ENCODE results near the gene SPEM3. TPM values are rescaled to one million over a fixed set of nuclear protein-coding genes. Genes with fewer than 3 reads are reported as not detected.

The SPEM3 gene
- total and polyA plus RNA-seq, 2 of the 13 experiments (the other 11 are each of a cell fraction or from before 2014, with no cell fraction given): not detected

GRCh38 chr17:7477392-7478275, 49.0 kb downstream of the SPEM3 start (continued):
- TF ChIP-seq ZBTB4 (CRISPR knock-in tag; IDR thresholded peaks at IDR 0.05; ENCODE audit: borderline replicate concordance) (0 out of 2 replicates have a peak, but pooled peaks have one; percentile 33), RFXANK (CRISPR knock-in tag; IDR thresholded peaks at IDR 0.05) (no peak), MXI1 (IDR thresholded peaks at IDR 0.05; ENCODE audit: borderline replicate concordance, low read depth, low read length) (peak; percentile 39; the same call in 1 of the 3 replicates), ZNF790 (CRISPR knock-in tag; IDR thresholded peaks at IDR 0.05; ENCODE audit: borderline replicate concordance) (no peak), ZNF574 (CRISPR knock-in tag; IDR thresholded peaks at IDR 0.05) (peak; percentile 46), MYC (CRISPR knock-in tag; IDR thresholded peaks at IDR 0.05; ENCODE audit: borderline replicate concordance) (peak; percentile 55; the same call in 1 of the 2 replicates), RARA (CRISPR knock-in tag; IDR thresholded peaks at IDR 0.05) (0 out of 2 replicates have a peak, but pooled peaks have one; percentile 38), CC2D1A (CRISPR knock-in tag; IDR thresholded peaks at IDR 0.05) (no peak), E2F2 (CRISPR knock-in tag; IDR thresholded peaks at IDR 0.05; ENCODE audit: borderline replicate concordance) (no peak), ZNF672 (CRISPR knock-in tag; IDR thresholded peaks at IDR 0.05) (no peak), MAF1 (CRISPR knock-in tag; IDR thresholded peaks at IDR 0.05; ENCODE audit: borderline replicate concordance) (no peak), GABPB1 (CRISPR knock-in tag; IDR thresholded peaks at IDR 0.05) (peak; percentile 32; the same call in 1 of the 2 replicates), HOXA5 (CRISPR knock-in tag; IDR thresholded peaks at IDR 0.05) (no peak)
- TF ChIP-seq, protein P1, sequence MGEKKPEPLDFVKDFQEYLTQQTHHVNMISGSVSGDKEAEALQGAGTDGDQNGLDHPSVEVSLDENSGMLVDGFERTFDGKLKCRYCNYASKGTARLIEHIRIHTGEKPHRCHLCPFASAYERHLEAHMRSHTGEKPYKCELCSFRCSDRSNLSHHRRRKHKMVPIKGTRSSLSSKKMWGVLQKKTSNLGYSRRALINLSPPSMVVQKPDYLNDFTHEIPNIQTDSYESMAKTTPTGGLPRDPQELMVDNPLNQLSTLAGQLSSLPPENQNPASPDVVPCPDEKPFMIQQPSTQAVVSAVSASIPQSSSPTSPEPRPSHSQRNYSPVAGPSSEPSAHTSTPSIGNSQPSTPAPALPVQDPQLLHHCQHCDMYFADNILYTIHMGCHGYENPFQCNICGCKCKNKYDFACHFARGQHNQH (CRISPR knock-in tag; IDR thresholded peaks at IDR 0.05): 0 out of 2 replicates have a peak, but pooled peaks have one; percentile 17
- TF ChIP-seq, protein P2, sequence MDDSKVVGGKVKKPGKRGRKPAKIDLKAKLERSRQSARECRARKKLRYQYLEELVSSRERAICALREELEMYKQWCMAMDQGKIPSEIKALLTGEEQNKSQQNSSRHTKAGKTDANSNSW (CRISPR knock-in tag; IDR thresholded peaks at IDR 0.05; ENCODE audit: borderline replicate concordance): no peak
- TF ChIP-seq, protein P3, sequence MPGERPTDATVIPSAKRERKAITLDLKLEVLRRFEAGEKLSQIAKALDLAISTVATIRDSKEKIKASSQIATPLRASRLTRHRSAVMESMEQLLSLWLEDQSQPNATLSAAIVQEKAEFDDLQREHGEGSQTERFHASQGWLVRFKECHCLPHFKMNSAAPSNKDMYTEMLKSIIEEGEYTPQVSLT (CRISPR knock-in tag; IDR thresholded peaks at IDR 0.05; ENCODE audit: borderline replicate concordance, low read depth): no peak
- TF ChIP-seq, protein P4, sequence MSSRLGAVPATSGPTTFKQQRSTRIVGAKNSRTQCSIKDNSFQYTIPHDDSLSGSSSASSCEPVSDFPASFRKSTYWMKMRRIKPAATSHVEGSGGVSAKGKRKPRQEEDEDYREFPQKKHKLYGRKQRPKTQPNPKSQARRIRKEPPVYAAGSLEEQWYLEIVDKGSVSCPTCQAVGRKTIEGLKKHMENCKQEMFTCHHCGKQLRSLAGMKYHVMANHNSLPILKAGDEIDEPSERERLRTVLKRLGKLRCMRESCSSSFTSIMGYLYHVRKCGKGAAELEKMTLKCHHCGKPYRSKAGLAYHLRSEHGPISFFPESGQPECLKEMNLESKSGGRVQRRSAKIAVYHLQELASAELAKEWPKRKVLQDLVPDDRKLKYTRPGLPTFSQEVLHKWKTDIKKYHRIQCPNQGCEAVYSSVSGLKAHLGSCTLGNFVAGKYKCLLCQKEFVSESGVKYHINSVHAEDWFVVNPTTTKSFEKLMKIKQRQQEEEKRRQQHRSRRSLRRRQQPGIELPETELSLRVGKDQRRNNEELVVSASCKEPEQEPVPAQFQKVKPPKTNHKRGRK (CRISPR knock-in tag; IDR thresholded peaks at IDR 0.05): no peak

All from HepG2 (cell line).